Spleen (tissue), 10 donors: ENCODE data around the gene AUH. TPM values are rescaled to one million over a fixed set of nuclear protein-coding genes. Genes with fewer than 3 reads are reported as not detected.

Experiments
- polyA plus RNA-seq, 3 donors: library from polyadenylated mRNA; stranded (reverse); fragments of 200-250 nt; gene quantifications; one replicate each; pipeline ENCODE4 v1.2.1, GENCODE V29; 2013
- total RNA-seq, 7 donors: library from RNA; depleted of rRNA in 3 of 7; stranded (reverse); fragments of >200 nt in 3 of 7; fragmentation: NEBNext Ultra II Directional in 4 of 7; extraction: Animal tissue kit (Norgen Biotek cat#: 25700) in 4 of 7; gene quantifications; one replicate each; pipeline versions ENCODE4 v1.1.0 to v1.2.1, GENCODE V29; 2016 to 2021
- donor health status: healthy with polysubstance abuse.
- donor health status: DM: no; HTN: no; CAD: no; lungs with moderate emphysema.
- donor health status: DM: no; HTN: no; CAD: no.
- donor health status: Bipolar disorder and iron deficiency.
- donor health status: healthy.
- donor health status: DM: no; HTN: no; CAD: no.
- donor health status: DM: yes; HTN: yes; CAD: no.

AUH gene
- total and polyA plus RNA-seq, 10 donors, result 9.4 to 37.3 (median 20.6) TPM

Other genes starting within 250 kb of the AUH start
- gene NFIL3, start 61.9 kb upstream of the AUH start, total RNA-seq, result 10 to 100 TPM; 15.5 to 41.9 (median 21.1) TPM
- 1 to 10 TPM; 4.7 to 8.6 (median 7.4) TPM for gene NFIL3, start 61.9 kb upstream of the AUH start, polyA plus RNA-seq